Fibroblast of villous mesenchyme (primary cell): ENCODE data around the gene PPARD. TPM values are rescaled to one million over a fixed set of nuclear protein-coding genes. Genes with fewer than 3 reads are reported as not detected.

Experiments used
- DNase-seq: peaks from one replicate; pipeline ENCODE4 v3.0.0-alpha.2; 2010; ENCODE audit warnings: low read depth
- H3K4me3 ChIP-seq: 2 replicates; pipeline ENCODE4 v1.5.1; 2011; ENCODE audit warnings: low read depth, mild to moderate bottlenecking, low read length
- CTCF ChIP-seq: IDR thresholded peaks from 2 replicates; pipeline ENCODE4 v1.5.1; 2012; ENCODE audit warnings: low read depth, mild to moderate bottlenecking, low read length; ENCODE audit not compliant: insufficient read depth
- total RNA-seq: library from RNA; depleted of rRNA; stranded (reverse); fragments of >200 nt; gene quantifications from 2 replicates; pipeline ENCODE4 v1.2.3, GENCODE V29; 2012

PPARD gene
- total RNA-seq, 1 donor, result 8.2 TPM

- peak; percentile 66 for TF ChIP-seq CTCF
- DNase-seq, result peak; percentile 84
- H3K4me3 ChIP-seq, result no peak overlapping the region
Measured at GRCh38 chr6:35415065-35415891, 72.9 kb downstream of the PPARD start.

- H3K4me3 ChIP-seq, result no peak overlapping the region
- TF ChIP-seq CTCF, result no peak
- no peak for DNase-seq
Measured at GRCh38 chr6:35417979-35418661, 75.8 kb downstream of the PPARD start.

- TF ChIP-seq CTCF, result peak; percentile 47
Measured at GRCh38 chr6:35419417-35419816, 77.1 kb downstream of the PPARD start.

GRCh38 chr6:35419961-35420360, 77.6 kb downstream of the PPARD start:
- DNase-seq, result no peak
- no peak for TF ChIP-seq CTCF
- no peak overlapping the region for H3K4me3 ChIP-seq

More at GRCh38 chr6:35419417-35419816, 77.1 kb downstream of the PPARD start:
- peak; percentile 78 for DNase-seq
- H3K4me3 ChIP-seq, result no peak overlapping the region

- H3K4me3 ChIP-seq, result no peak overlapping the region
- no peak for TF ChIP-seq CTCF
- peak; percentile 81 for DNase-seq
Measured at GRCh38 chr6:35425284-35425683, 82.9 kb downstream of the PPARD start.

GRCh38 chr6:35426074-35426473, 83.7 kb downstream of the PPARD start:
- H3K4me3 ChIP-seq, result no peak overlapping the region
- TF ChIP-seq CTCF, result no peak
- DNase-seq, result no peak
